T-cell (primary cell): Measurements from ENCODE around the gene PSMD1. TPM values are rescaled to one million over a fixed set of nuclear protein-coding genes. Genes with fewer than 3 reads are reported as not detected.

Experiments used
- ATAC-seq, 4 experiments: fragments of 200-7000 bp in 3 of 4; fragments of 150-1000 bp in 1 of 4; cut with Tn5 transposase; replicated peaks in 1 of 4; 1 replicate in 3 of 4; 2 replicates in 1 of 4; pipeline ENCODE4 v1.10.0; 2021; ENCODE audit warnings: moderate library complexity in 3 of 4, mild to moderate bottlenecking in 2 of 4, moderate number of reproducible peaks in 1 of 4
- CTCF ChIA-PET, 2 donors: fragments of 300-600 bp; sonication (Branson Sonifier 250); formaldehyde crosslinking; loops; one replicate each; lab custom pipeline; 2022; ENCODE audit warnings: antibody characterized with exemption in 2 of 2; lab: Charles Lee
- POLR2A ChIA-PET, 2 donors: fragments of 300-600 bp; sonication (Branson Sonifier 250); formaldehyde crosslinking; loops; one replicate each; lab custom pipeline; 2022; ENCODE audit warnings: antibody characterized with exemption in 2 of 2; lab: Charles Lee
- DNase-seq, 35 experiments: peaks; one replicate each; pipeline versions ENCODE4 v3.0.0 to v3.0.0-alpha.2; 2013 to 2023
- H3K27ac ChIP-seq: one replicate; pipeline ENCODE4 v1.5.1; 2013; ENCODE audit warnings: low read length
- H3K27me3 ChIP-seq, 2 experiments: replicated peaks in 1 of 2; 1 replicate in 1 of 2; 2 replicates in 1 of 2; pipeline versions ENCODE4 v1.6.1 to v1.7.0; 2013; ENCODE audit warnings: low read length in 1 of 2, mixed read lengths in 1 of 2; ENCODE audit not compliant: control insufficient read depth in 2 of 2, insufficient read depth in 2 of 2; ENCODE audit errors: extremely low read depth in 1 of 2
- H3K36me3 ChIP-seq, 2 donors: 1 replicate in 1 of 2; 2 replicates in 1 of 2; pipeline versions ENCODE4 v1.6.1 to v1.7.0; 2013; ENCODE audit warnings: low read length in 1 of 2; ENCODE audit not compliant: control insufficient read depth in 2 of 2, insufficient read depth in 1 of 2; ENCODE audit errors: extremely low read depth in 1 of 2
- H3K4me1 ChIP-seq, 2 experiments: 1 replicate in 1 of 2; 2 replicates in 1 of 2; pipeline versions ENCODE4 v1.6.1 to v1.7.0; 2013; ENCODE audit warnings: low read length in 2 of 2, mixed read lengths in 1 of 2; ENCODE audit not compliant: insufficient read depth in 2 of 2, control insufficient read depth in 1 of 2; ENCODE audit errors: extremely low read depth in 1 of 2
- H3K4me3 ChIP-seq, 2 donors: 1 replicate in 1 of 2; 2 replicates in 1 of 2; pipeline versions ENCODE4 v1.5.1 to v1.7.0; 2013; ENCODE audit warnings: mild to moderate bottlenecking in 2 of 2, low read length in 1 of 2, moderate library complexity in 1 of 2; ENCODE audit not compliant: control insufficient read depth in 1 of 2; ENCODE audit errors: extremely low read depth in 1 of 2
- H3K9me3 ChIP-seq: 2 replicates; pipeline ENCODE4 v1.7.0; 2013
- H3K27ac Mint-ChIP-seq, 2 donors: one replicate each; pipeline ENCODE4 v1.8.0; 2020 to 2021; ENCODE audit warnings: mild to moderate bottlenecking in 2 of 2, mixed read lengths in 2 of 2
- H3K27me3 Mint-ChIP-seq, 2 donors: one replicate each; pipeline ENCODE4 v1.8.0; 2021 to 2022; ENCODE audit warnings: mixed read lengths in 2 of 2
- H3K36me3 Mint-ChIP-seq: one replicate; pipeline ENCODE4 v1.8.0; 2021; ENCODE audit warnings: mixed read lengths
- H3K4me1 Mint-ChIP-seq, 3 donors: one replicate each; pipeline ENCODE4 v1.8.0; 2020 to 2022; ENCODE audit warnings: mixed read lengths in 3 of 3, mild to moderate bottlenecking in 1 of 3
- H3K4me3 Mint-ChIP-seq, 3 donors: one replicate each; pipeline ENCODE4 v1.8.0; 2020 to 2022; ENCODE audit warnings: mild to moderate bottlenecking in 3 of 3, mixed read lengths in 3 of 3, moderate library complexity in 3 of 3
- H3K9me3 Mint-ChIP-seq, 3 donors: one replicate each; pipeline ENCODE4 v1.8.0; 2020 to 2022; ENCODE audit warnings: mixed read lengths in 3 of 3
- WGBS: methylation state at CpG from one replicate; pipeline ENCODE4 v1.1.5; 2013; ENCODE audit warnings: missing lambda C conversion rate; ENCODE audit not compliant: insufficient coverage; 5-methylcytosine and 5-hydroxymethylcytosine counted together
- total RNA-seq, 35 experiments: library from RNA in 6 of 35; stranded (reverse) in 6 of 35; fragments of 120-200 nt in 1 of 35; gene quantifications; one replicate each; pipeline versions ENCODE4 v1.2.1 to v1.2.4 and lab custom pipeline; 2013 to 2026

The PSMD1 gene
- total RNA-seq, 5 donors from 2014 or later (not counting 1 experiment from before 2014, with no cell fraction given) = 39.5 to 48.2 (median 46.9) TPM

DNA sequence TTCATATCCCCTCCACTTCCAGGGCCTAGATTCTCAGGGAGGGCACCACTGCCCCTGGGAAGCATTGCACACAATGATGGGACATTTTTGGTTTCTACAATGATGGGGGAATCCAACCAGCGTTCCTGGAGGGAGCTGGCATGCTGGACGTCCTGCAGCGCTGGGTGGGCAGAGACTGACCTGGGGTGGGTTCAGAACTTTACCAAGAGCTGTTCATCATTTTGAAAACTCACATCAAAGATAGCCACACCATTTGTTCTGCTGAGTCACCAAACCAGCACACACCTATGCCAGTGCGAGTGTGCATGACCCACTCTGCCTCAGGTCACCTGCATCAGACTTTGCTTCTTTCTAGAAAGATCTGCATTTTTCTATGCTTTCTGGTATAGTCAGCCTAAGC lies 127.7 kb downstream of the PSMD1 start:
- no peaks in the 10 kb centered on the region for H3K4me1 ChIP-seq
- CTCF ChIA-PET = no interaction called here
- Mint-ChIP-seq H3K4me3 (no peak overlapping the region), H3K9me3 (no peaks in the 10 kb centered on the region), H3K27me3 (peaks cover 12 to 16% of the 10 kb centered on the region in 2 donors), H3K4me1 (peaks cover 0 to 10% (median 8%) of the 10 kb centered on the region in 3 donors), H3K36me3 (no peaks in the 10 kb centered on the region), H3K27ac (no peak overlapping the region)
- POLR2A ChIA-PET = no interaction called here
- no CpG with 5 or more reads among the region's 4 CpGs for WGBS
- H3K27me3 ChIP-seq = peaks cover 0 to 26% of the 10 kb centered on the region in 2 experiments
- DNase-seq = no peak
- no peak overlapping the region for H3K27ac ChIP-seq
- H3K4me3 ChIP-seq = no peak overlapping the region
- no peaks in the 10 kb centered on the region for H3K36me3 ChIP-seq
- H3K9me3 ChIP-seq = no peaks in the 10 kb centered on the region
- no peak for ATAC-seq

DNA sequence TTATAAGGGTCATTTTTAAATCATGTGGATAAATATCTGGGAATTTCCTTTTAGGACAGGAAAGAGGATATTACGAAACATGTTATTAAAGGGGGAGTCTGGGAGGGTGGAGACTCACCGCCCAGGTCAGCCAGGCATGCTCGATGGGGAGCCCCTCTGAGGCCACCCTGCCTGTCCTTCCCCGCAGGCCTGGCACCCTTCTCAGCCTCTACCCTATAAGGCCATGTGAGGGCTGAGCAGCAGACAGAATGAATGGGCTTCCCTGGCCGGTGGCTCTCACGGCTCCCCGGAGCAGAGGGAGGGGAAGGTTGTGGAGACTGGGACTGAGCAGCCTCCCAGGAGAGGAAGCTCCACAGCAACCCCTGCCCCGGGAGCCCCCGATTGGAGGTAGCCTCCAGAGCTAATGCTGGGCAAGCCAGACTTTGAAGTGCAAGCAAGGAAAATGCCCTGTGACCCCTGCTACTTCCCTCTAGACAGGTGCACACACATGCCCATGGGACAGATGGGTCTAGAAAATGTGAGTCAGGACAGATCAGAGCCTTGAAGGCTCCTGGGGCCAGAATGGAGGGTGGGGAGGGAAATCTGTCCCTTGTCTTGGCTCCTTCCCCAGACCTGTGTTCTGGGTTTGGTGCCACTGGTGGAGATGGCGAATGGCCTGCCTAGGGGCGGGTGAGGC lies 128.5 kb downstream of the PSMD1 start:
- no peak for DNase-seq
- H3K9me3 Mint-ChIP-seq = no peaks in the 10 kb centered on the region
- Histone ChIP-seq H3K36me3 (no peaks in the 10 kb centered on the region), H3K4me3 (no peak overlapping the region), H3K27ac (no peak overlapping the region), H3K27me3 (peaks cover 0 to 35% of the 10 kb centered on the region in 2 experiments), H3K4me1 (no peaks in the 10 kb centered on the region), H3K9me3 (no peaks in the 10 kb centered on the region)
- H3K27ac Mint-ChIP-seq = no peak overlapping the region
- no peaks in the 10 kb centered on the region for H3K36me3 Mint-ChIP-seq
- H3K27me3 Mint-ChIP-seq = peaks cover 19 to 23% of the 10 kb centered on the region in 2 donors
- H3K4me1 Mint-ChIP-seq = peaks cover 0 to 4% (median 2%) of the 10 kb centered on the region in 3 donors
- WGBS = 92% methylated on average over 8 of the region's 11 CpGs
- CTCF ChIA-PET = no interaction called here
- H3K4me3 Mint-ChIP-seq = no peak overlapping the region
- POLR2A ChIA-PET = no interaction called here
- ATAC-seq = no peak

- Histone ChIP-seq H3K36me3 (no peaks in the 10 kb centered on the region), H3K27ac (no peak overlapping the region), H3K4me1 (peaks cover 0 to 5% of the 10 kb centered on the region in 2 experiments), H3K27me3 (peaks cover 0 to 42% of the 10 kb centered on the region in 2 experiments), H3K4me3 (no peak overlapping the region), H3K9me3 (no peaks in the 10 kb centered on the region)
- ChIA-PET CTCF (no interaction called here), POLR2A (interaction anchor here in 1 of 2 donors (0.6 kb wide), 1 partner anchor 561 kb away, joined by 3 read pairs; no protein-coding TSS in a partner anchor)
- 83% methylated on average over 2 of the region's 4 CpGs for WGBS
- Mint-ChIP-seq H3K4me1 (peaks cover 0 to 2% (median 0%) of the 10 kb centered on the region in 3 donors), H3K4me3 (no peak overlapping the region), H3K27ac (no peak overlapping the region), H3K36me3 (no peaks in the 10 kb centered on the region), H3K27me3 (peaks cover 20 to 26% of the 10 kb centered on the region in 2 donors), H3K9me3 (no peaks in the 10 kb centered on the region)
- DNase-seq (no peak), ATAC-seq (no peak)
Observed at GRCh38 chr2:231185886-231186285, 129.2 kb downstream of the PSMD1 start.

GRCh38 chr2:231186325-231186724 lies 129.7 kb downstream of the PSMD1 start:
- DNase-seq (no peak), ATAC-seq (no peak)
- Mint-ChIP-seq H3K9me3 (no peaks in the 10 kb centered on the region), H3K27me3 (peaks cover 20 to 26% of the 10 kb centered on the region in 2 donors), H3K4me1 (peaks cover 0 to 2% (median 0%) of the 10 kb centered on the region in 3 donors), H3K27ac (no peak overlapping the region), H3K4me3 (no peak overlapping the region), H3K36me3 (no peaks in the 10 kb centered on the region)
- 56% methylated on average over 3 of the region's 7 CpGs for WGBS
- Histone ChIP-seq H3K27me3 (peaks cover 0 to 45% of the 10 kb centered on the region in 2 experiments), H3K4me3 (no peak overlapping the region), H3K27ac (no peak overlapping the region), H3K9me3 (no peaks in the 10 kb centered on the region), H3K4me1 (peaks cover 0 to 6% of the 10 kb centered on the region in 2 experiments), H3K36me3 (no peaks in the 10 kb centered on the region)
- ChIA-PET CTCF (no interaction called here), POLR2A (interaction anchor here in 1 of 2 donors (0.6 kb wide), 1 partner anchor 561 kb away, joined by 3 read pairs; no protein-coding TSS in a partner anchor)

DNA sequence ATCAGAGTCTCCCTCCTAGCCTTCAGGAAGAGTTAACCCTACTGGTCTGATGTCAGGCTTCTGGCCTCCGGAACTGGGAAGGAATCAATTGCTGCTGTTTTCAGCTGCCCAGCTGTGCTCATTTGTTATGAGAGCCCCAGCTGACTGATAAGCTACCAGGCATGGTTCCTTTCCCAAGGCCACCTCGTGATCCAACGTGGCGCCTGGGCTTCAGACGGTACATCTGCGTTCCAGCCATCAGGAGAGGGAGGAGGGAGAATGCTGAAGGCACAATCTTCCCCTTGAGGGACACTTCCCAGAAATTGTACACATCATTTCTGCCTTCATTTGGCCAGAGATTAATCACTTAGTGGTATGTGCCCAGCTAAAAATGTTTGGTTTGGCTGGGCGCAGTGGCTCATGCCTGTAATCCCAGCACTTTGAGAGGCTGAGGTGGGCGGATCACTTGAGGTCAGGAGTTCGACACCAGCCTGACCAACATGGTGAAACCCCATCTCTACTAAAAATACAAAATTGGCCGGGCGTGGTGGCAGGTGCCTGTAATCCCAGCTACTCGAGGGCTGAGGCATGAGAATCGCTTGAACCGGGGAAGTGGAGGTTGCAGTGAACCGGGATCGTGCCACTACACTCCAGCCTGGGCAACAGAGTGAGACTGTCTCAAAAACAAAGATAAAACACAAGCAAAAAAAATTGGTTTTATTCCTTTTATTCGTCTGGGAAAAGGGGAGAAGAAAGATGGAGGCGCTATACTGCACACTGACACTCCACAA lies 131.3 kb downstream of the PSMD1 start:
- no peak overlapping the region for H3K4me3 Mint-ChIP-seq
- POLR2A ChIA-PET = no interaction called here
- H3K9me3 Mint-ChIP-seq = no peaks in the 10 kb centered on the region
- WGBS = 80% methylated on average over 2 of the region's 18 CpGs
- no peaks in the 10 kb centered on the region for H3K4me1 Mint-ChIP-seq
- no peak overlapping the region for H3K4me3 ChIP-seq
- DNase-seq (no peak), ATAC-seq (no peak)
- H3K36me3 ChIP-seq = no peaks in the 10 kb centered on the region
- no peaks in the 10 kb centered on the region for H3K36me3 Mint-ChIP-seq
- CTCF ChIA-PET = no interaction called here
- peaks cover 0 to 60% of the 10 kb centered on the region in 2 experiments for H3K27me3 ChIP-seq
- no peak overlapping the region for H3K27ac Mint-ChIP-seq
- H3K4me1 ChIP-seq = peaks cover 0 to 6% of the 10 kb centered on the region in 2 experiments
- H3K9me3 ChIP-seq = no peaks in the 10 kb centered on the region
- peaks cover 24 to 37% of the 10 kb centered on the region in 2 donors for H3K27me3 Mint-ChIP-seq
- H3K27ac ChIP-seq = no peak overlapping the region

DNA sequence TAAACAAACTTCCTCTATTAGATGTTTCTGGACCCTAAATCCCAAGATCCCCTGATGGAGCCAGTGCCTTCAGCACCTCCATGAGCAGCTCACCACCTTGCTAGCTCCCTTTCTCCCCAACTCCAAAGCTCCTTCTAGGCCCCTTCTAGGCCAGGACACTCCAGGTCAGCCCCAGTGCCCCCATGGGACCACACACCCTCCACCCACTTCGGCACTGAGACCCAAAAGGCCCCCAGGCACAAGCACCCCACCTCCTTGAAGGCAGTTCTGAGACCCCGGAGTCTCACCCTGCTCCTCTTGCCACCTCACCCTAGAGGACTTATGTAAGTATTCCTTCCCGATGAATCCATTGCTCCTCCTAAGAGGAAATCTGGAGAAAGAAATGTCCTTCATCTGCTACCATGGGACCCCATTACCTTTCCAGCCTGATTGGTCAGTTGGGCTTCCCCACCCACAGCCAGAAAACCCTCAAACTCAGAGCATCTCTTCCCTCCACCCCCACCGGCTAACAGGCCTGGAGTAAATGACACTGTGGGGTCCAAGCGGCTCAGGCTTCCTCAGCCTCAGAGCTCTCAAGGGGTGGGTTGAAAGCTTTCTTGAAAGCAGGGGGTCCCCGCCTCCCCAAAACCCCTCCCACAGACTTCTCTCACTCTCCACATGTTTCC lies 132.0 kb downstream of the PSMD1 start:
- CTCF ChIA-PET = no interaction called here
- DNase-seq (no peak), ATAC-seq (no peak)
- Mint-ChIP-seq H3K4me3 (no peak overlapping the region), H3K4me1 (no peaks in the 10 kb centered on the region), H3K9me3 (no peaks in the 10 kb centered on the region), H3K27me3 (peaks cover 24 to 37% of the 10 kb centered on the region in 2 donors), H3K27ac (no peak overlapping the region), H3K36me3 (no peaks in the 10 kb centered on the region)
- POLR2A ChIA-PET = no interaction called here
- Histone ChIP-seq H3K27me3 (peaks cover 0 to 60% of the 10 kb centered on the region in 2 experiments), H3K9me3 (no peaks in the 10 kb centered on the region), H3K4me3 (no peak overlapping the region), H3K27ac (no peak overlapping the region), H3K36me3 (no peaks in the 10 kb centered on the region), H3K4me1 (peaks cover 0 to 6% of the 10 kb centered on the region in 2 experiments)
- 71% methylated on average over 2 of the region's 6 CpGs for WGBS
